H9 (cell line): Measurements from ENCODE around the gene OGDH. TPM values are rescaled to one million over a fixed set of nuclear protein-coding genes. Genes with fewer than 3 reads are reported as not detected.

Experiments used
- DNase-seq: peaks from one replicate; pipeline ENCODE4 v3.0.0-alpha.2; 2017
- H2AFZ ChIP-seq: one replicate; pipeline ENCODE4 v1.6.1; 2013; ENCODE audit warnings: mild to moderate bottlenecking, low read length, control low read depth, moderate library complexity
- H2AK5ac ChIP-seq: 2 replicates; pipeline ENCODE4 v1.6.1; 2013; ENCODE audit warnings: low read length, control low read depth, mixed read lengths; ENCODE audit not compliant: insufficient read length
- H2BK120ac ChIP-seq: one replicate; pipeline ENCODE4 v1.6.1; 2013; ENCODE audit warnings: low read depth, mild to moderate bottlenecking, low read length, control low read depth, inconsistent platforms; ENCODE audit not compliant: poor library complexity, severe bottlenecking
- H2BK12ac ChIP-seq: 2 replicates; pipeline ENCODE4 v1.6.1; 2013; ENCODE audit warnings: low read length, control low read depth, mixed read lengths, low read depth; ENCODE audit not compliant: insufficient read length
- H2BK15ac ChIP-seq: 2 replicates; pipeline ENCODE4 v1.6.1; 2013; ENCODE audit warnings: low read depth, low read length, control low read depth
- H2BK20ac ChIP-seq: one replicate; pipeline ENCODE4 v1.6.1; 2013; ENCODE audit warnings: low read depth, mild to moderate bottlenecking, low read length, control low read depth, inconsistent platforms; ENCODE audit not compliant: poor library complexity, severe bottlenecking
- H2BK5ac ChIP-seq: 2 replicates; pipeline ENCODE4 v1.6.1; 2013; ENCODE audit warnings: low read length, control low read depth, mixed read lengths; ENCODE audit not compliant: insufficient read length
- H3K14ac ChIP-seq: 2 replicates; pipeline ENCODE4 v1.6.1; 2013; ENCODE audit warnings: low read length, control low read depth; ENCODE audit not compliant: insufficient read depth
- H3K18ac ChIP-seq: 2 replicates; pipeline ENCODE4 v1.6.1; 2013; ENCODE audit warnings: low read depth, mild to moderate bottlenecking, mixed read lengths, low read length, control low read depth; ENCODE audit not compliant: insufficient read length
- H3K23ac ChIP-seq: 2 replicates; pipeline ENCODE4 v1.6.1; 2013; ENCODE audit warnings: low read length, control low read depth, mixed read lengths, low read depth; ENCODE audit not compliant: insufficient read length
- H3K23me2 ChIP-seq: 2 replicates; pipeline ENCODE4 v1.6.1; 2013; ENCODE audit warnings: low read depth, mild to moderate bottlenecking, mixed read lengths, low read length, control low read depth; ENCODE audit not compliant: insufficient read length, poor library complexity, severe bottlenecking
- H3K27ac ChIP-seq: 2 replicates; pipeline ENCODE4 v1.5.1; 2013; ENCODE audit warnings: low read length, control low read depth, mixed read lengths, low read depth; ENCODE audit not compliant: insufficient read length
- H3K27me3 ChIP-seq: 2 replicates; pipeline ENCODE4 v1.6.1; 2013; ENCODE audit warnings: low read length, control low read depth, inconsistent platforms; ENCODE audit not compliant: insufficient read depth
- H3K4ac ChIP-seq: 2 replicates; pipeline ENCODE4 v1.6.1; 2013; ENCODE audit warnings: low read depth, mild to moderate bottlenecking, control low read depth, inconsistent platforms, low read length, moderate library complexity
- H3K4me1 ChIP-seq: 2 replicates; pipeline ENCODE4 v1.6.1; 2013; ENCODE audit warnings: low read length, control low read depth, inconsistent platforms; ENCODE audit not compliant: insufficient read depth
- H3K4me2 ChIP-seq: 2 replicates; pipeline ENCODE4 v1.6.1; 2013; ENCODE audit warnings: low read length, control low read depth, mixed read lengths; ENCODE audit not compliant: insufficient read length, insufficient read depth
- H3K56ac ChIP-seq: 2 replicates; pipeline ENCODE4 v1.6.1; 2013; ENCODE audit warnings: low read depth, mild to moderate bottlenecking, mixed read lengths, low read length, control low read depth; ENCODE audit not compliant: insufficient read length
- H3K79me1 ChIP-seq: 2 replicates; pipeline ENCODE4 v1.6.1; 2013; ENCODE audit warnings: low read depth, mild to moderate bottlenecking, moderate library complexity, low read length, control low read depth, inconsistent platforms; ENCODE audit not compliant: insufficient read depth, poor library complexity, severe bottlenecking
- H3K79me2 ChIP-seq: 2 replicates; pipeline ENCODE4 v1.6.1; 2013; ENCODE audit warnings: low read length, control low read depth, inconsistent platforms; ENCODE audit not compliant: insufficient read depth
- H3K9ac ChIP-seq: 2 replicates; pipeline ENCODE4 v1.6.1; 2013; ENCODE audit warnings: low read length, control low read depth, mixed read lengths; ENCODE audit not compliant: insufficient read length; ENCODE audit errors: extremely low read depth
- H3K9me3 ChIP-seq: one replicate; pipeline ENCODE4 v1.6.1; 2013; ENCODE audit warnings: low read depth, low read length, inconsistent platforms; ENCODE audit not compliant: control insufficient read depth
- H3T11ph ChIP-seq: one replicate; pipeline ENCODE4 v1.6.1; 2013; ENCODE audit warnings: mild to moderate bottlenecking, low read length, control low read depth, inconsistent platforms
- H4K20me1 ChIP-seq: one replicate; pipeline ENCODE4 v1.6.1; 2013; ENCODE audit not compliant: control insufficient read depth, insufficient read length, insufficient read depth
- H4K5ac ChIP-seq: 2 replicates; pipeline ENCODE4 v1.6.1; 2013; ENCODE audit warnings: low read depth, mild to moderate bottlenecking, mixed read lengths, low read length, control low read depth; ENCODE audit not compliant: insufficient read length
- H4K8ac ChIP-seq: replicated peaks from 2 replicates; pipeline ENCODE4 v1.6.1; 2013; ENCODE audit warnings: low read length, control low read depth, mixed read lengths, low read depth; ENCODE audit not compliant: insufficient read length
- H4K91ac ChIP-seq: 2 replicates; pipeline ENCODE4 v1.6.1; 2013; ENCODE audit warnings: low read depth, mild to moderate bottlenecking, moderate library complexity, mixed read lengths, low read length, control low read depth; ENCODE audit not compliant: insufficient read length
- H3K27ac Mint-ChIP-seq, 3 experiments: 2 replicates in 2 of 3; 3 replicates in 1 of 3; pipeline ENCODE4 v1.8.0; 2020 to 2021; ENCODE audit warnings: mixed read lengths in 3 of 3, mild to moderate bottlenecking in 1 of 3, moderate library complexity in 1 of 3
- H3K27me3 Mint-ChIP-seq: 2 replicates; pipeline ENCODE4 v1.8.0; 2021; ENCODE audit warnings: low read depth, mild to moderate bottlenecking, moderate library complexity, mixed read lengths
- H3K36me3 Mint-ChIP-seq, 3 experiments: 2 replicates in 2 of 3; 3 replicates in 1 of 3; pipeline ENCODE4 v1.8.0; 2020 to 2021; ENCODE audit warnings: low read depth in 3 of 3, mixed read lengths in 3 of 3; ENCODE audit not compliant: insufficient read depth in 1 of 3
- H3K4me1 Mint-ChIP-seq, 2 experiments: 2 replicates each; pipeline ENCODE4 v1.8.0; 2020; ENCODE audit warnings: mixed read lengths in 2 of 2
- H3K4me3 Mint-ChIP-seq, 2 experiments: 2 replicates in 1 of 2; 3 replicates in 1 of 2; pipeline ENCODE4 v1.8.0; 2020 to 2021; ENCODE audit warnings: mild to moderate bottlenecking in 2 of 2, mixed read lengths in 2 of 2, moderate library complexity in 1 of 2
- H3K9me3 Mint-ChIP-seq, 2 experiments: 2 replicates in 1 of 2; 3 replicates in 1 of 2; pipeline ENCODE4 v1.8.0; 2020; ENCODE audit warnings: mild to moderate bottlenecking in 2 of 2, mixed read lengths in 2 of 2, moderate library complexity in 1 of 2
- CTCF ChIP-seq: fragments of 200-600 bp; sonication (generic); conservative IDR thresholded peaks from 3 replicates; pipeline ENCODE4 v1.8.0; 2021; ENCODE audit warnings: antibody characterized with exemption, mild to moderate bottlenecking
- WGBS: extraction: QIAGEN DNeasy Blood & Tissue Kit; methylation state at CpG from one replicate; pipeline ENCODE4 v1.1.7; 2013; ENCODE audit warnings: missing lambda C conversion rate, low lambda C conversion rate, mixed read lengths; ENCODE audit not compliant: insufficient read length; ENCODE audit errors: extremely low coverage; 5-methylcytosine and 5-hydroxymethylcytosine counted together
- total RNA-seq: library from RNA; stranded (reverse); gene quantifications from 2 replicates; pipeline ENCODE4 v1.2.1, GENCODE V29; 2021

The OGDH gene
- total RNA-seq, 1 experiment from 2014 or later: 77.3 TPM

- Histone ChIP-seq H4K20me1 (no peaks in the 10 kb centered on the region), H3K27me3 (no peaks in the 10 kb centered on the region), H2BK5ac (no peak overlapping the region), H3K79me1 (no peaks in the 10 kb centered on the region), H4K5ac (no peak overlapping the region), H3K14ac (no peak overlapping the region), H2AK5ac (no peak overlapping the region), H2AFZ (no peak overlapping the region), H2BK20ac (no peak overlapping the region), H3K23me2 (no peaks in the 10 kb centered on the region), H3K56ac (no peak overlapping the region), H2BK120ac (no peak overlapping the region), H4K91ac (no peak overlapping the region), H3K4me1 (peaks cover 5% of the 10 kb centered on the region; the same call in 1 of the 2 replicates), H3K4ac (no peak overlapping the region), H3K27ac (no peak overlapping the region), H3K9me3 (no peaks in the 10 kb centered on the region), H3K79me2 (no peaks in the 10 kb centered on the region), H3K9ac (no peak overlapping the region), H2BK15ac (no peak overlapping the region), H2BK12ac (no peak overlapping the region), H3T11ph (no peak overlapping the region), H3K4me2 (no peak overlapping the region), H3K23ac (no peak overlapping the region), H4K8ac (no peak overlapping the region), H3K18ac (no peak overlapping the region)
- Mint-ChIP-seq H3K36me3 (peaks cover 0 to 4% (median 2%) of the 10 kb centered on the region in 3 experiments; a peak in 4 of 7 replicates), H3K4me3 (no peak overlapping the region), H3K4me1 (peaks cover 42 to 45% of the 10 kb centered on the region in 2 experiments), H3K27me3 (no peaks in the 10 kb centered on the region), H3K9me3 (no peaks in the 10 kb centered on the region), H3K27ac (peak overlapping the region in 2 of 3 experiments; percentile 93 to 96; a peak in 4 of 7 replicates)
- no CpG with 5 or more reads among the region's 8 CpGs for WGBS
- no peak for DNase-seq
- TF ChIP-seq CTCF: no peak
Measured at GRCh38 chr7:44637788-44638594, 31.6 kb downstream of the OGDH start.
